Erythroblast (primary cell): ENCODE results near the gene MYEF2.

Experiments
- GATA1 ChIP-seq: IDR thresholded peaks from 2 replicates; pipeline ENCODE4 v1.6.1; 2011; ENCODE audit warnings: low read depth, mild to moderate bottlenecking, control low read depth, low read length, moderate library complexity
- POLR2A ChIP-seq: IDR thresholded peaks from 2 replicates; pipeline ENCODE4 v1.6.1; 2011; ENCODE audit warnings: mild to moderate bottlenecking, low read length

GRCh38 chr15:48105936-48106335 lies 72.2 kb downstream of the MYEF2 start:
- no peak for TF ChIP-seq POLR2A
- TF ChIP-seq GATA1 = no peak
